ENCODE results near the gene CD3G.

- TF ChIP-seq, protein P1, sequence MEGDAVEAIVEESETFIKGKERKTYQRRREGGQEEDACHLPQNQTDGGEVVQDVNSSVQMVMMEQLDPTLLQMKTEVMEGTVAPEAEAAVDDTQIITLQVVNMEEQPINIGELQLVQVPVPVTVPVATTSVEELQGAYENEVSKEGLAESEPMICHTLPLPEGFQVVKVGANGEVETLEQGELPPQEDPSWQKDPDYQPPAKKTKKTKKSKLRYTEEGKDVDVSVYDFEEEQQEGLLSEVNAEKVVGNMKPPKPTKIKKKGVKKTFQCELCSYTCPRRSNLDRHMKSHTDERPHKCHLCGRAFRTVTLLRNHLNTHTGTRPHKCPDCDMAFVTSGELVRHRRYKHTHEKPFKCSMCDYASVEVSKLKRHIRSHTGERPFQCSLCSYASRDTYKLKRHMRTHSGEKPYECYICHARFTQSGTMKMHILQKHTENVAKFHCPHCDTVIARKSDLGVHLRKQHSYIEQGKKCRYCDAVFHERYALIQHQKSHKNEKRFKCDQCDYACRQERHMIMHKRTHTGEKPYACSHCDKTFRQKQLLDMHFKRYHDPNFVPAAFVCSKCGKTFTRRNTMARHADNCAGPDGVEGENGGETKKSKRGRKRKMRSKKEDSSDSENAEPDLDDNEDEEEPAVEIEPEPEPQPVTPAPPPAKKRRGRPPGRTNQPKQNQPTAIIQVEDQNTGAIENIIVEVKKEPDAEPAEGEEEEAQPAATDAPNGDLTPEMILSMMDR (IDR thresholded peaks at IDR 0.05): no peak
- TF ChIP-seq POLR2A (IDR thresholded peaks at IDR 0.05): no peak
Observed at GRCh38 chr11:118341261-118341660, 2.9 kb upstream of the CD3G start.

Measured in lower leg skin (tissue), 3 donors.